GM13976 (cell line): ENCODE measurements around the gene SLC7A6.
A peak's percentile ranks its signal among the peaks of the same experiment; 100 is the strongest.

ENCODE experiments used
- DNase-seq: peaks from one replicate; pipeline ENCODE4 v3.0.0; 2012; ENCODE audit warnings: low spot score
- CTCF ChIP-seq: IDR thresholded peaks from 2 replicates; pipeline ENCODE4 v1.5.1; 2012; ENCODE audit warnings: borderline replicate concordance, mild to moderate bottlenecking; ENCODE audit not compliant: insufficient read depth; ENCODE audit errors: extremely low read depth, missing control alignments, control extremely low read depth
- in situ Hi-C: fragments of 300-500 bp; cut with MboI; formaldehyde crosslinking; loops from one replicate; pipeline ENCODE4 v1.12.0; 2022; ENCODE audit warnings: low sequenced_read_pairs, mixed read lengths, inconsistent platforms; ENCODE audit not compliant: unreplicated experiment

SLC7A6 gene

GRCh38 chr16:68273896-68274295 lies 9.6 kb downstream of the SLC7A6 start:
- TF ChIP-seq CTCF = no peak
- in situ Hi-C loops = no loop called here
- DNase-seq = no peak

GRCh38 chr16:68274441-68274840 lies 10.1 kb downstream of the SLC7A6 start:
- TF ChIP-seq CTCF = no peak
- in situ Hi-C loops = no loop called here
- no peak for DNase-seq

- peak; percentile 66 for DNase-seq
- TF ChIP-seq CTCF = no peak
- in situ Hi-C loops = no loop called here
Observed at GRCh38 chr16:68275611-68276191, 11.4 kb downstream of the SLC7A6 start.

GRCh38 chr16:68276223-68276622 lies 11.9 kb downstream of the SLC7A6 start:
- no peak for DNase-seq
- no peak for TF ChIP-seq CTCF
- in situ Hi-C loops = no loop called here

GRCh38 chr16:68279726-68280558 lies 15.6 kb downstream of the SLC7A6 start:
- DNase-seq = no peak
- in situ Hi-C loops = no loop called here
- TF ChIP-seq CTCF = no peak

- in situ Hi-C loops = no loop called here
- DNase-seq = no peak
- TF ChIP-seq CTCF = no peak
Observed at GRCh38 chr16:68281368-68282063, 17.2 kb downstream of the SLC7A6 start.
